Activated naive CD8-positive, alpha-beta T cell treated with anti-CD3 and anti-CD28 coated beads, Interleukin-2, amount 10 ng/mL, durations not matched to agents 7 days and 5 days (primary cell): ENCODE measurements around the gene PPP4R2. TPM values are rescaled to one million over a fixed set of nuclear protein-coding genes. Genes with fewer than 3 reads are reported as not detected.

Source experiments
- ATAC-seq: fragments of 150-1000 bp; cut with Tn5 transposase; one replicate; pipeline ENCODE4 v1.10.0; 2021; ENCODE audit warnings: low read depth, moderate library complexity
- POLR2A ChIA-PET: fragments of 350-600 bp; sonication (Branson Sonifier 250); formaldehyde crosslinking; loops from one replicate; lab custom pipeline; 2021; ENCODE audit warnings: antibody characterized with exemption; lab: Charles Lee
- DNase-seq: peaks from one replicate; pipeline ENCODE4 v3.0.0; 2021
- H3K27ac Mint-ChIP-seq: one replicate; pipeline ENCODE4 v1.8.0; 2022; ENCODE audit warnings: mild to moderate bottlenecking, mixed read lengths
- H3K27me3 Mint-ChIP-seq: one replicate; pipeline ENCODE4 v1.8.0; 2022; ENCODE audit warnings: mild to moderate bottlenecking, moderate library complexity, mixed read lengths
- H3K36me3 Mint-ChIP-seq: one replicate; pipeline ENCODE4 v1.8.0; 2021; ENCODE audit warnings: mild to moderate bottlenecking, mixed read lengths
- H3K4me1 Mint-ChIP-seq: one replicate; pipeline ENCODE4 v1.8.0; 2021; ENCODE audit warnings: mixed read lengths
- H3K4me3 Mint-ChIP-seq: one replicate; pipeline ENCODE4 v1.8.0; 2022; ENCODE audit warnings: mild to moderate bottlenecking, moderate library complexity, mixed read lengths
- H3K9me3 Mint-ChIP-seq: one replicate; pipeline ENCODE4 v1.8.0; 2021; ENCODE audit warnings: mixed read lengths
- total RNA-seq, 2 experiments: library from RNA; stranded (reverse); gene quantifications; one replicate each; pipeline ENCODE4 v1.2.3, GENCODE V29; 2021

Gene PPP4R2
- total RNA-seq, 2 experiments from 2014 or later, result 66.3 to 72.0 TPM

DNA sequence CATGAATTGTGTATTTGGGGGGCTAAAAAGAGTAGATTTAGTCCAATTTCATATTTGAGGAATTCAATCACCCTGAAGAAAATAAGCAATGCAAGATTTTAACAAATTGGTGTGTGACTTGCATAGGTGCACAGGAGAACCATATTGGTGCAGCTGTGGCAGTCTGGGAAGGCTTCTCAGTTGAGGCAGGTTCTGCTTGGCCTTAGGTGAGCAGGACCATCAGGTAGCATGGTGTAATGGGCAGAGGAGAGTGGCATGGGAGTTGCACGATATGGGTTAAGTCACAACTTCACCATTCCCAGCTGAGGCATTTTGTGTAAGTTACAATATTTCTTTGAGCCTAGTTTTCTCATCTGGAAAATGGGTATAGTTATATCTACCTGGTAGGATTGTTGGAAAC, 75.3 kb downstream of the PPP4R2 start:
- H3K36me3 Mint-ChIP-seq, result no peaks in the 10 kb centered on the region
- no peak for ATAC-seq
- POLR2A ChIA-PET, result interaction anchor here (0.5 kb wide), 1 partner anchor 100 kb away, joined by 3 read pairs; no protein-coding TSS in a partner anchor

DNA sequence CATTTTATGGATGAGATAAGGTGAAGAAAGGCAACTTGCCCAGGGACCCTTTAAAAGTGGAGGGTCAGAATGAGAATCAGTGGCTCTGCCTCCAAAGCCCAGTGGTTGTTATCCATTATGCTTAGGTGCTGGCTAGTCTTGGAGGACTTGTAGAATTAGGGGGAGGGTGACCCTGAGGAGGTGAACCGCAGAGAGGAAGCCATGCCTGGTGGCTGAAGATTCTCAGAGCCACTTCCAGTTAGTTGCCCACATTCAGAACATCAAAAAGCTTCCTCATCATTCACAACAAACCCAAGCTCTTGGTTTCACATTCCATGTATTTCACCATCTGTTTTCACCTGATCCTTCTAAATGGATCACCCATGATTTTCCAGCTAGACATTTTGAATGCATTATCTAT, 76.0 kb downstream of the PPP4R2 start:
- H3K4me3 Mint-ChIP-seq, result peak overlapping the region; percentile 12
- H3K4me1 Mint-ChIP-seq, result peaks cover 33% of the 10 kb centered on the region
- ATAC-seq, result peak; percentile 65
- no peaks in the 10 kb centered on the region for H3K36me3 Mint-ChIP-seq
- POLR2A ChIA-PET, result no interaction called here
- H3K27me3 Mint-ChIP-seq, result no peaks in the 10 kb centered on the region
- H3K27ac Mint-ChIP-seq, result no peak overlapping the region
- H3K9me3 Mint-ChIP-seq, result no peaks in the 10 kb centered on the region
- DNase-seq, result no peak

More for the DNA sequence above, 75.3 kb downstream of the PPP4R2 start:
- no peak overlapping the region for H3K4me3 Mint-ChIP-seq
- DNase-seq, result no peak
- H3K27me3 Mint-ChIP-seq, result no peaks in the 10 kb centered on the region
- H3K27ac Mint-ChIP-seq, result no peak overlapping the region
- H3K4me1 Mint-ChIP-seq, result peaks cover 33% of the 10 kb centered on the region
- H3K9me3 Mint-ChIP-seq, result no peaks in the 10 kb centered on the region

DNA sequence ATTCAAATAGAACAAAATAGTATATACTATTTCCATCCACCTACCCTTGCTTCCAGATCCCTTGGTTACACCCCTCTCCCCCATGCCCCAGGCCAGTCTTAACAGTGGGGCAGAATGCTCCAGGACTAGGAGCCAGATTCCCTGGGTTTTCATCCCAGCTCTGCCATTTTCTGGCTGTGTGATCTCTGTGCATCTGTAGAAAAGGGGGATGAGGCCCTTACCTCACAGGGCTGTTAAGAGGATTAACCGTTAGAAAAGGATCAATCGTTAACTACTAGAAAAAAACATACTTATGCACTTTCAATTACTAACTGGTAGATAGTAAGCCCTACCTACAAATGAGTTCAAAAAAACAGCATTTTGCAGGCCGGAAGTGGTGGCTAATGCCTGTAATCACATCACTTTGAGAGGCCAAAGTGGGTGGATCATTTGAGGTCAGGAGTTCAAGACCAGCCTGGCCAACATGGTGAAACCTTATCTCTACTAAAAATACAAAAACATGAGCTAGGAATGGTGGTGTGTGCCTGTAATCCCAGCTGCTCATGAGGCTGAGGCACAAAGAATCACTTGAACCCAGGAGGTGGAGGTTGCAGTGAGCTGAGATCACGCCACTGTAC, 76.6 kb downstream of the PPP4R2 start:
- POLR2A ChIA-PET, result no interaction called here
- Mint-ChIP-seq H3K9me3 (no peaks in the 10 kb centered on the region), H3K4me1 (peaks cover 33% of the 10 kb centered on the region), H3K36me3 (no peaks in the 10 kb centered on the region), H3K27me3 (no peaks in the 10 kb centered on the region), H3K27ac (no peak overlapping the region), H3K4me3 (peak overlapping the region; percentile 53)
- ATAC-seq (no peak), DNase-seq (no peak)

DNA sequence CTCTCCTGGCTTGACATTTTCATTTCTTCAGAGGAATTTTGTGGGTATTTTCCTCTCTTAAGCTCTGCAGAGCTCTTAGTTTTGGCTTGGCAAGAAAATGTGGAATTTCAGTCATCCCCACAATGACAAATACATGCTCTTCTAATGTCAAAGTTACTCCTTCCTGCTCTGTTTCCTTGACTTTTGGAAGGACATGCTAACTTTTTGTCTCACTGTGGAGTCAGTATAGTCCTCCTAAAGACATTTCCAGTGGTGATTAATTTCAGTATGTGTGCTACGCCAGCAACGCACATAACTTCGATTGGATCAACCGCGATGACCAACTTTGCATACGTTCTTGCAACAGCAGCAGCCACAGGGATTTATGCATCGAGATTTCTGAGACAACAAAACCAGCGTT, 78.2 kb downstream of the PPP4R2 start:
- Mint-ChIP-seq H3K4me3 (no peak overlapping the region), H3K36me3 (no peaks in the 10 kb centered on the region)
- POLR2A ChIA-PET, result no interaction called here

DNA sequence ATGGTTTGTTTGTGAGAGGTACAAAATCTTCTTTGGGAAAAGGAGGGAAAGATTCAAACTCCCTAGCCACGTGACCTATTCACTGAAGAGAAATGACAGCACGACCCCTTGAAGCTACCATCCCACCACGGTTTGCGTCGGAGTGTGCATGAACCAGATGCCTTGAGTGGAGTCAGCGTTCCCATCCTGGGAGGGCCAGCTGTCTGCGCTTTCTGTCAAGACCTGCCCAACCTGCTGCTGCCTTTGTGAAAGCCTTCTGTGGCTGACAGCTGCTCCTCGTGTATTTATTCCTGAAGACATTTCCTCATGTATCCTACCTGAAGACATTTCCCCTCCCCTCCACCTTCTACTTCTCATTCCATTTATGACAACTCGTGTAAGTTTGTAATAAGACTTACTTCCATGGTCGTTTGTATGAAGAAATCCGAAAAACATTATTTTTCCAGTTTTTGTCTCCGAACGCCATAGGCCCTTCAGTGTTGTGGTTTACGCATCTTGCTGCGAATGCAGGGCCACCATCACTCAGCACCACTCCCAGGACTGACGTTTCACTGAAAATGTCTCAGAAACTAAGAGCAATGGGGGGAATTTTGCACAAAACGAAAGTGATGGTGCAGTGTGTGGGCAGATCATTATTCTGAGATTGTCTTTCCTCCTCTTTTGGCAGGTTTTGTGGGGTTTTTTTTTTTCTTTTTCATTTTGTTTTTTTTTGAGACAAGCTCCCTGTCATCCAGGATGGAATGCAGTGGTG, 83.8 kb downstream of the PPP4R2 start:
- no peak overlapping the region for H3K4me3 Mint-ChIP-seq
- POLR2A ChIA-PET, result interaction anchor here (0.7 kb wide), 1 partner anchor 1191 kb away, joined by 3 read pairs; no protein-coding TSS in a partner anchor

More for the DNA sequence above, 78.2 kb downstream of the PPP4R2 start:
- no peak overlapping the region for H3K27ac Mint-ChIP-seq
- no peaks in the 10 kb centered on the region for H3K9me3 Mint-ChIP-seq
- peaks cover 33% of the 10 kb centered on the region for H3K4me1 Mint-ChIP-seq
- ATAC-seq (no peak), DNase-seq (no peak)
- no peaks in the 10 kb centered on the region for H3K27me3 Mint-ChIP-seq

DNA sequence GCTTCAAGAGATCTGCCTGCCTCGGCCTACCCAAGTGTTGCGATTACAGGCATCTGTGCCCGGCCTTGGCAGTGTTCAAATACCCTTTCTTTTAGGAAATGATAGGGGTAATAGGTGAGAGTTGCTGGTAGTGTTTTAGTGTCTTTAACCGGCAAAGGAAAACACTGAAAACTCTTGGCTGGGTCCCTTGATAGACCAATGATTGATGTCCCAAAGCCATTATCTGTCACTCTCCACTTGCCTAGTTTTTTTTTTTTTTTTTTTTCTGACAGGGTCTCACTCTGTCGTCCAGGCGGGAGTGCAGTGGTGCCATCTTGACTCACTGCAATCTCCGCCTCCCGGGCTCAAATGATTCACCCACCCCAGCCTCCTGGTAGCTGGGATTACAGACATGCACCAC, 84.5 kb downstream of the PPP4R2 start:
- ATAC-seq (no peak), DNase-seq (no peak)
- Mint-ChIP-seq H3K9me3 (no peaks in the 10 kb centered on the region), H3K4me1 (peaks cover 3% of the 10 kb centered on the region), H3K4me3 (no peak overlapping the region), H3K27ac (no peak overlapping the region), H3K36me3 (no peaks in the 10 kb centered on the region), H3K27me3 (no peaks in the 10 kb centered on the region)
- POLR2A ChIA-PET, result interaction anchor here (0.7 kb wide), 2 partner anchors 41 to 1192 kb away, joined by 3 to 6 read pairs; no protein-coding TSS in a partner anchor

More for the DNA sequence above, 83.8 kb downstream of the PPP4R2 start:
- no peaks in the 10 kb centered on the region for H3K9me3 Mint-ChIP-seq
- H3K27ac Mint-ChIP-seq, result no peak overlapping the region
- no peak for ATAC-seq
- no peaks in the 10 kb centered on the region for H3K36me3 Mint-ChIP-seq
- DNase-seq, result no peak
- no peaks in the 10 kb centered on the region for H3K4me1 Mint-ChIP-seq
- no peaks in the 10 kb centered on the region for H3K27me3 Mint-ChIP-seq

DNA sequence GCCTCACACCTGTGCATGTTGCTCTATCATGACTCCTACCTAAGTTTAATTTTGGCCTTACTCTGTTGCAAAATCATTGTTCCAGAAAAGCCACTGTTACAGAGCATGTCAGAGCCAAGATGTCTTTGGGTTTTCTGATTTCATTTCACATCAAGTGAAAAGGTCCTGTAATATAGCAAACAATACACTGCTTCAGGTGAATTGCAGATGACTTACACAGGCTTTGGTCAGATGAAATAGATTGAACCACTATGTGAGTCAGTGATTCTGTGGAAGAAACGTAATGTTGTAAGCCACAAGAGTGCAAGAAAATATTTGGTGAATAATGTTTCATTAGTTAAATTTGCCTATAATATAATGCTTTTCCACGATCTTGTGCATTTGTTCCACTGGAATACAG, 87.6 kb downstream of the PPP4R2 start:
- Mint-ChIP-seq H3K9me3 (no peaks in the 10 kb centered on the region), H3K27me3 (peaks cover 2% of the 10 kb centered on the region), H3K4me1 (peaks cover 7% of the 10 kb centered on the region), H3K27ac (no peak overlapping the region), H3K4me3 (no peak overlapping the region), H3K36me3 (no peaks in the 10 kb centered on the region)
- POLR2A ChIA-PET, result no interaction called here
- DNase-seq (no peak), ATAC-seq (no peak)

DNA sequence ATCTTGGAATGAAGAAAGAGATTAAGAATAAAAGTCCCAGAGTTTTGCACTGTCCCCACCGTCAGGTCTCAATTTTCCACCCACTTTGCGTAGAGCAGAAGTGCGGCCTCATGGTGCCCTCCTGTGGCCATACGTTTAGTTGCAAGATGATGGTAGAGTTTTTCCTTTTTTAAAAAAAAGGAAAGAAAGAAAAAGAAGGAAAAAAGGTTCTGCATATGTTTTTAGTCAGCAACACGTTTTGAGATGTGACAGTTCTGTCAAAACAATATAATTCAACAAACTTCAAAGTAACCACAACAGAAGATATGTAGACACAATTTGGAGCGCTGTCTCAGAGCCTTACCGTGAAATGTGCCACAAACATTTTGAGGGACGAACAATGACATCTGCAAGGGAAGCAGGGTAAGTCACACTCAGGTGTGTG, 89.5 kb downstream of the PPP4R2 start:
- POLR2A ChIA-PET, result no interaction called here
- Mint-ChIP-seq H3K36me3 (no peaks in the 10 kb centered on the region), H3K27me3 (peaks cover 2% of the 10 kb centered on the region), H3K9me3 (no peaks in the 10 kb centered on the region), H3K27ac (no peak overlapping the region), H3K4me3 (no peak overlapping the region), H3K4me1 (peaks cover 7% of the 10 kb centered on the region)
- ATAC-seq (peak; percentile 60), DNase-seq (peak; percentile 46)

DNA sequence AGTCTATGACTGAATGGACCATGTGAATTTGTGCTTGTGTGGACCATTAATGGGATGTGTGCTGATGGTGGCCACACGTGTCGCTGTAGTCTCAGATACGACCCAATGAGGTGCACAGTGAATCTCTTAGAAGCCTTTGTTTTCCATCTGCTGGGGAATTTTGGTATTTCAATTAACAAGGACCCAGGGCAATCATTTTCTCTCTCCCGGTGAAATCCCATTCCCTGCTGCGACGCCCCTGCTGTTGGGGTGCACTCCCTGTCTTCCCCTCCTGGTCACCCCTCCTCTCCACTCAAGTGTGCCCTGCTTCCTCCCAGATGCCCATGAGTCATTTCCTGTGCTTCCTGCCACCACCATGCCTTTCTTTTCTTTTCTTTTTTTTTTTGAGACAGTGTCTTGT, 97.5 kb downstream of the PPP4R2 start:
- POLR2A ChIA-PET, result no interaction called here
- H3K27me3 Mint-ChIP-seq, result peaks cover 2% of the 10 kb centered on the region
- peak overlapping the region; percentile 4 for H3K4me3 Mint-ChIP-seq
- DNase-seq (no peak), ATAC-seq (no peak)
- H3K27ac Mint-ChIP-seq, result no peak overlapping the region
- H3K9me3 Mint-ChIP-seq, result no peaks in the 10 kb centered on the region
- H3K4me1 Mint-ChIP-seq, result peaks cover 7% of the 10 kb centered on the region
- no peaks in the 10 kb centered on the region for H3K36me3 Mint-ChIP-seq

DNA sequence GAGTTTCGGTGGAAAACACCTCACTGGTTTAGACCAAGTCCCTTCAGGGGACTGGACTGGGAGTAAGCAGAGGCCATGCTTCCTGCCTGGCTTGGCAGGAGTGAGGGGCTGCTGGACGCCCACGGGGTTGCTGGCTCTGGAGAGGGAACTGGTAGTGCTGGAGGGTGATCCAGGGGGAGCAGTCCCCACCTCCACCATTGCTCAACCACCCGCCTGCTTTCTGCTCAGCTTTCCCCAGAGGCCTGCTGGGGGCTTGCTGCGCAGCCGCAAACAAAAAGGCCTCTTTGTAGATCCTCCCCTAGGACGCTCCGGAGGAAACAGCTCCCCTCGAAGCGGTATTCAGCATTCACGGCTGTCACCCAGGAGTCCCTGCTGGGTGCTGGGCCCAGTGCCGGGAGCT, 98.3 kb downstream of the PPP4R2 start:
- no peak overlapping the region for H3K4me3 Mint-ChIP-seq
- peaks cover 7% of the 10 kb centered on the region for H3K4me1 Mint-ChIP-seq
- ATAC-seq (no peak), DNase-seq (no peak)
- POLR2A ChIA-PET, result no interaction called here
- no peaks in the 10 kb centered on the region for H3K9me3 Mint-ChIP-seq
- no peak overlapping the region for H3K27ac Mint-ChIP-seq
- no peaks in the 10 kb centered on the region for H3K36me3 Mint-ChIP-seq
- peaks cover 2% of the 10 kb centered on the region for H3K27me3 Mint-ChIP-seq

DNA sequence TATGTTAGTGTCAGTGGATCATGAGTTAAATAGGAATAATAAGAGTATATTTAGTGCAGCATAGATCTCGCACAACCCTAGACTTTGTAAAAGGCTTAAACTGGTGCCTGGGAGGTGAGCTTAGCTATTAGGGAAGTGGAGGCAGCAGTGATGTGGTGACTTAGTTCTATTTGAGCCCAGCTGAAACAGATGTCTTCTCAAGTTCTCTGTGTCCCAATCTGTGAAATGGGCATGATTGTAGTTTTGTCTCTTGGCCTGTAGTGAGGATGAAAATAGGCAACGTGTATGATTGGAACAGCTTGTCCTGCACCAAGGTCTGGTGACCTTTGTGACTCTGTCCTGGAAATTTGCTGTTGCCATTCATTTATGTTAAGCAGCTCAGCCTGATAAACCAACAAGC, 99.6 kb downstream of the PPP4R2 start:
- peaks cover 7% of the 10 kb centered on the region for H3K4me1 Mint-ChIP-seq
- H3K27me3 Mint-ChIP-seq, result peaks cover 2% of the 10 kb centered on the region
- H3K4me3 Mint-ChIP-seq, result no peak overlapping the region
- POLR2A ChIA-PET, result no interaction called here
- no peaks in the 10 kb centered on the region for H3K36me3 Mint-ChIP-seq
- ATAC-seq, result no peak
- no peak for DNase-seq
- H3K9me3 Mint-ChIP-seq, result no peaks in the 10 kb centered on the region
- no peak overlapping the region for H3K27ac Mint-ChIP-seq

DNA sequence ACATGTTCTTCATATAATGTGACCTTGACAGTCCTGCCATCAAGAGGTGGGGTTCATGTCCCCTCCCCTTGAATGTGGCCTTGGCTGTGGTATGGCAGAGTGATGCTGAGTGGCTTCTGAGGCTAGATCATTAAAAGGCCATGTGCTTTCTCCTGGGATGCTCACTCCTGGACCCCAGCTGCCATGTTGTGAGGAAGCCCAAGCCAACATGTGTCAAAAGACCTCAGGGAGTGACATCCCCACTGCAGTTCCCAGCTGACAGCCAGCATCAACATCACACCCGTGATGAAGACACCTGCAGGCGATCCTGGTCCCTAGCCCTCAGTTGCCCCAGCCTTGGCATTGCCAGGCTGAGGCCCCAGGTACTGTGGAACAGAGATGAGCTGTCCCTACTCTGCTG, 101.4 kb downstream of the PPP4R2 start:
- ATAC-seq (no peak), DNase-seq (no peak)
- Mint-ChIP-seq H3K4me1 (peaks cover 7% of the 10 kb centered on the region), H3K4me3 (no peak overlapping the region), H3K9me3 (no peaks in the 10 kb centered on the region), H3K27ac (no peak overlapping the region), H3K36me3 (no peaks in the 10 kb centered on the region), H3K27me3 (no peaks in the 10 kb centered on the region)
- POLR2A ChIA-PET, result no interaction called here

DNA sequence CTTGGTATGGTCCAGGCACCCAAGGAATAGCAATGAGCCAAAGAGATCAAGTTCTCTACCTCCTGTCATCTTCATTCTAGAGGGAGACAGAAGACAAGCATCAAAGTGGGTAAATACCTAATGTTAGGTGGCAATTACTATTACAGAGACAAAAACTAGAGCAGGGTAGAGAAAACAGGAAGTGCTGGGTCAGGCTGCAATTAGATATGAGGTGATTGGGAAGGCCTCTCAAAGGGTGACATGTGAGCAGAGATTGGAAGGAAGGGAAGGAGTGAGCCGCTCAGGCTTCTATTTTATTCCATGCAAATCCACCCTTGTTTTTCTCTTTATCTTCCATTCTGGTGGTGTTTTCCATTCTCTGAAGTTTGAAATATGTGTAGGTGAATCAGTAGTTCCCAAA, 102.3 kb downstream of the PPP4R2 start:
- POLR2A ChIA-PET, result no interaction called here
- no peak overlapping the region for H3K4me3 Mint-ChIP-seq
- no peak overlapping the region for H3K27ac Mint-ChIP-seq
- H3K4me1 Mint-ChIP-seq, result peaks cover 7% of the 10 kb centered on the region
- no peak for ATAC-seq
- H3K9me3 Mint-ChIP-seq, result no peaks in the 10 kb centered on the region
- DNase-seq, result no peak
- H3K27me3 Mint-ChIP-seq, result no peaks in the 10 kb centered on the region
- H3K36me3 Mint-ChIP-seq, result no peaks in the 10 kb centered on the region
